GM18870 (cell line): Measurements from ENCODE around the gene PTPRN2.

Experiments used
- ATAC-seq: cut with Tn5 transposase; IDR thresholded peaks from one replicate; pipeline ENCODE4 v1.9.1; 2021; ENCODE audit warnings: moderate library complexity; ENCODE audit not compliant: unreplicated experiment

Gene PTPRN2

DNA sequence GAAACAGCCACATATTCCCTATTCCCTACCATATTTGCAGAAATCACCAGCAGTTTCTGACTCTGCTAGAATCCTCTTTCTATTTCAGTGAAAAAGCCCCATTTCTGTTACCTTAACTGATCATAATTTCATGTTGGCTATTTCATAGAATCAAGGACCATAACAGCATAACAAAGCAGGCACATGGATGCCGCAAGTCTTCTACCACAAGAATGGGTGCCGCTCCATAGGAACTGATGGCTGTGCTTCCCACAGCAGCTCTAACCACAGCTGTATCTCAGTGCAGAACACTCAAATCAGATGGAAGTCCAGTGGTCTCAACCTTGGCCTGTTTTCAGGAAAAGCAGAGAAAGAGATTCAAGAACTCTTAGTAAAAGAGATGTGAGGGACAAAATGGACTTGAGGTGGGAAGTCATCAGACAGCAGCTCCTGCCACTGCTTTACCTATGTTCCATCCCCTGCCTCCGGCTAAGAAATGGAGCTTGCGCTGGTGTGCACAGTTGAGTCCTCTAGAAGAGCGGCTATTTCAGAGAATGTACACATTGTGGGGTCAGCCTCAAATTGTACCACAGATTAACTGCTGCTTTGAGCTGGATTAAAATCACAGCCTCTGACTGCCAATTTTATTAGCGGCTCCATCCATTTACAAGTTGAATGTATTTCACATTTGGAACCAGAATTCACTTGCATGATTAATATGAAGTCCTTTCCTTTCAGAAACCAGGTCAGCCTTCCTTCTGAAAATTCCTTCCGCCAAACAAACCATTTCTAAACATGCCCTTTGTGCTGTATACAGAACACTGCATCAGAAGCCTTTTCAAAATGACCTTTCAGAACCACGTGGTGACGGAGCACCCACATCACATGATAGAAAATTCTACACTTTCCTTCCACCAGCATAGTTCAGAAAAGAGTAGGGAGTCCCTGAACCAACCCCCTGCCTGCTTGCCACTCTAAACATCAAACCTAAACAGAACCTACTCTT is 7.7 kb downstream of the PTPRN2 start:
- no peak for ATAC-seq

DNA sequence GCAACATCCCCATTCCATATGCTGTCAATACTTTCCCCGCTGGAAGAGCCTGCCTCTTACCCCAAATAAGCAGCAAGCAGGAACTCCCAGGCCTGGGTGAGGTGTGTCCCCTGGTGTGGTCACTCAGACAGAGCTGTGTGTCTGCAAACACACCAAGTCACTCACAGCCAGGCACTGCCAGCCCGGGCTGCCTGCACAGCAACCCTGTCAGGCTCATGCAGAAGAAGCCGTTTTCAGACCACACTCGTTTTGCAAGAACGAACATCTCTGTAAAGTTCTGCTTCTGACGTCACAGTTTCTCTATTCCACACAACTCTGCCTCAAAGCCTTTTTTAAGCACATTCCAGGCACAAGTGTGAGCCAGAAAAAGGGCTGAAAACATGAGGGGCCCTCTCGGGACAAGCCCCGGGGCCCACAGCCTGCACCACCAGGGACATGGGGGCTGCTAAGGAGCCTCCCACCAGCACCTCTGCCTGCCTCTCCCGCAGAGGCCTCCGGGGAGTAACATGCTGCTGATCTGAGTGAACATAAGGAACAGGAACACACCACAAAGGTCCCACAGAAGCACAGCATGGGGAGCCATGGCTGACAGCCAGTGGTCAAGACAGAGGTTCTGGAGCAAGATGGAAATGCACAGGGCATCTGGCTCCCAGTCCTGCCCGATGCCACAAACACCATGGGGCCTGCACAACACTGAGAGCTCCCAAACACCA is 11.4 kb downstream of the PTPRN2 start:
- no peak for ATAC-seq

DNA sequence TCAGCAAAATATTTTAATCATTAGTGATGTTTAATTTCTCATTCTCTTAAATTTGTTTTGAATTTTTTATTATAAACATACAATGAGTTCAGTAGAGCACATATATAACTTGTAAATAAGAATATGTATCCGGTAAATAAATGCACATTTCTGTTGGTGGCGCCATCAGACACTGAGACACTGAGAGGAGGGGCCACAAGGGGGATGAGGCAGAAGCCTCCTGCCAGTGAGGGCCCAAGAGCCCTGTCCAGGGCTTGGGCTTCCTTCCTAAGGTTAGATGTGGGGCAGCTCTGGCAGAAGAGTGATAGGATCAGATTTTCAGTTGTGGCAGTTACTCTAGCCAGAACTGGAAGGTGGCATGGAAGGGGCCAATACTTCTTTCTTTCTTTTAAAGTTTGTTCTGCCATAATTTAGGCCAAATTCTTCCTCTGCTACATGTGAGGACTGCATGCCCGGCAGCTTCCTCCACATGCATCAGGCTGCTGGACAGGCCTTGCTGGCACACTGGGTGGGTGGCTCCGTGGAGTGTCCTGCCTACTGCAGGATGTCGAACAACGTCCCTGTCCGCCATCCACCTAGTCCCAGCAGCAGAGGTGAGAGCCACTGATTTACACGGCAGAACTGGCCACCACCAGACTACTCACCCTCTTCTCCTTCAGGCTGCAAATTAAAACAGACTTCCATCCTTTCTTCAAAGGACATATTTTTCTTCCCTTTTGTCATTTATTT is 13.2 kb downstream of the PTPRN2 start:
- ATAC-seq, result no peak

DNA sequence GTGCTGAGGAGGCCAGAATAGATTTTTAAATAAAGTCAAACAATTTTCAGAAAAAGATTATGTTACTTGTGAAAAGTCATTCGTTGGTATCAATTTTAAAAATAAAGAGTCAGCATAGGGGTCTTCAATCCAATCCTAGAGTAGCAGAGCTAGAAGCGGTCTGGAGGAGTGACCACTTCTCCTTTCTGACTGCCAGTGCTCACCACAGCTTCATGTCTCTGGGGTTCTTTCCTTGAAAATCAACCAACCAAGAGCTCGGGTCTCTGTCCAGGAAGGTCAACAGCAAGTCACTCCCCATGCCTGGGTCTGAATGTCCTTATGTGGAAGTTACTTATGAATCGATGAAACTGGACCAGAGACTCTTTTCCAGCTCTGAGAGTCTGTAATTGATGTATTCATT is 14.3 kb downstream of the PTPRN2 start:
- ATAC-seq, result no peak

GRCh38 chr7:158572000-158572828 is 15.4 kb downstream of the PTPRN2 start:
- no peak for ATAC-seq

- ATAC-seq, result no peak
These were observed 17.0 kb downstream of the PTPRN2 start for GRCh38 chr7:158570449-158571170.

DNA sequence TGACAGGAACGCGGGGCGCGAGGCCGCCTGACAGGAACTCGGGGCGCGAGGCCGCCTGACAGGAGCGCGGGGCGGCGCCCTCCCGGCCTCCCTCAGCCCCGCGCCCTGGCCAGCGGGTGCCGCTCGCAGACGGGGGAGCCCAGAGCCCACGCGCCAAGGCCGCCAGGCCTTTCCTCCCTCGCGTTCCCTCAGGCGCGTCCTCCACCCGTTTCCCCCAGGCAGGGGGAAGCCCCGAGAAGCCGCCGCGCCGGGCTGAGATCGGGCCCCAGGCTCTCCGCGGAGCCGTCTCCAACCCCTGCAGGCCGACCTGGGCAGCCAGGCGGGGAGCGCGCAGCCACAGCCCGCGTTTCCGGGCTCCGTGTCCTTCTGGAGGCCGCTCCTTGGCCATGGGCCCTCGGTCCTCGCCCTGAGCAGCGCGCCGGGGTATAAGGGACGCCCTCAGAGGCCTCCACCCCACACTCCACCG is 17.7 kb downstream of the PTPRN2 start:
- ATAC-seq, result no peak

GRCh38 chr7:158568974-158569857 is 18.4 kb downstream of the PTPRN2 start:
- ATAC-seq, result no peak

DNA sequence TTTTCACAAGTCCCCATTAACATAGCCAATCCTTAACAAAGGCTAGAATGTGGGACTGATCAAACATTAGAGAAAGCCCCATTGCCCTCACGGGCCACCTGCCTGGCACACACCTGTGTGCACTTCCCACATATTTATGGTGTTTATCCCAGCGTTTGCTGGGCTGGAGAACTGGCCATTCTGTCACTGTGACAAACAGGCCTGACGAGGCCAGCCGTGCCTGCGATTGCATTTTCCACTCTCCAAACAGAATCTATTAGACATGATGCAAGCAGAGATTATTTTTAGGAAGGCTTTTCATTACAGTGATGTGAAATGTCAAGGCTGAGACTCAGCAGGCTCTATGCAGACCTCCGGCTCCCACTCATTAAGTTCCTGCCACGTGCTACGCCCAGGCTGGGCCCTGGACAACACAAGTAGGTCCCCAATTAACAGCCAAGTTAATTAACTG is 20.4 kb downstream of the PTPRN2 start:
- ATAC-seq, result no peak

- ATAC-seq, result no peak
These were observed 23.0 kb downstream of the PTPRN2 start for GRCh38 chr7:158564663-158565035.

DNA sequence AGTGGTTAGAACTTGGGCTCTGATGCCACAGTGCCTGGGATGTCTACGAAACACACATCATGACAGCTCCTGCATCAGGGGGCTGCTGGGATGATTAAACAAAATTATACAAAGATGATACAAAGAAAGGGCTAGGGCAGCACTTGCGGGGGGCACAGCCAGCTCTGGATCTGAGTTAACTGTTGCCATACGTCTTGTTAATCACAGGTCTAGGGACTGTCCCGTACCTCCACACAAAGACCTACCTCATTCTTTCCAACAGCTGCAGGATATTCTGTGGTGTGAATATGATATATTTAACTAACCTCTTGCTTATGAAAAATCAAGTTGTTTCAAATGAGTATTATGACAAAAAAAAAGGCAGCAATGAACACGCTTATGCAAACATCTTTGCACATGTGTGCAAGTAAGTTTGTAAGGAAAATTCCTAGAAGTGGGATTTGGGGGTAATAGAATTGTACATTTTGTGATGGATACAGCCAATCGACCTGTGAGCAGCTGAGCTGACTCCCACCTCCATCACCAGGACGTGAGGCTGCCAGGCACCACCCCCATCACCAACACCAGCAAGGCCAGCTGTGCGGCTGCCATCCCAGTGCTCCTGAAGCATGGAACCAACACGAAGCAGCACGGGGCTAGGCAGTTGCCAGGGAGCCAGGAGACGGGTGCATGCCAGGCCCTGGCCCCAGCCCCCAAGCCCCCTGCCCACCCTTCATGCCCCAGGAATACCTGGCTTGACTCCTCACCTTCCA is 23.5 kb downstream of the PTPRN2 start:
- no peak for ATAC-seq

DNA sequence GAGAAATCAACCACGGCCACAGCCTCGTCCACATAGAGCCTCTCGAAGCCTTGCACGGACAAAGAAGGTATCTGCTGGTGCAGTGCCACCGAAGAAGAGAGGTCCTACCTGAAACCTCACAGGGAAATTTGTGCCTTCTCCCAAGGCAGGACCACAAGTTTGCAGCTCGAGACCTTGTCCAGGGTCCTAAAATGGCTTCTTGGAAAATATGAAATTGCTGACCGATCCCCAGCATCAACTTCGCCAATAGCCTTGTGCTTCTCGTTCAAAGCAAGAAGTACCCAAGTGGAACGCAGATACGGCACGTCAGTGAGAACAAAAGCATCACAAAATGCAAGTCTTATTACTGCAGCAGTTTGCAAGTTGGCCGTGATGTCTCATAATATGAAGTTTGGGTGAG is 24.6 kb downstream of the PTPRN2 start:
- ATAC-seq, result no peak

DNA sequence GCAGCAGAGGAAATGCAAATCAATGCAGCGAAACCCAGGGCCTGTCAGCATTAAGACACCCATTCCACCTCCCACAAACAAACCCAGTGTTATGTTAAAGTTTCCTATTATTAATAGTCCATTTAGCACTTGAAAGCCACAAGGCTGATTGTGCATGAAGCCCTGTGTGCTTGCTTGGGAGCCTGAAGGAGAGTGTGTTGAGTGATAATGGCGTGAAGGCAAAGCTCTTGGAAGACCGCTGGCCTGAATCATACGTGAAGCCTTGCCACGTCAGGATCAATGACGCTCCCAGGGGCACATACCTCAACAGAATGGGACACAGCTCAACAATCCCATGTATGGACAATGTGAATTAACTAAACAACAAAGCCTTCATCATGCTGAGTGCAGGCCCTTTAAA is 25.1 kb downstream of the PTPRN2 start:
- no peak for ATAC-seq

DNA sequence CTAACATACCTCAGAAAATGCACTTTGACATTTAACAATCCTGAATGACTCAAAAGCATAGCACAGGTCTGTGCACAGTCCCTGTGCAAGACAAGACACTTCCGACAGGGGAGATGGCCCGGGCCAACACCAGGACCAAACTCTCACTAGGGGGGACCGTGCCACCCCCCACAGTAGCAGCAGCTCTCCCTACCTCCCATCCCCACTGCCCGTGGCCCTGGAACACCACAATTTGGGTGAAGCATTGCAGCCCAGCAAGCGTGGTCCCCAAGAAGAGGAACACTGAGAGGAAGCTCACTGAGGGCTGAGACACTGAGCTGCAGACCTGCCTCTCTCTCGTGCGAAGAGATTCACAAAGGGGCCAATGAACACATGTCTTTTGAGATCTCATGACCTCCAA is 26.0 kb downstream of the PTPRN2 start:
- no peak for ATAC-seq

DNA sequence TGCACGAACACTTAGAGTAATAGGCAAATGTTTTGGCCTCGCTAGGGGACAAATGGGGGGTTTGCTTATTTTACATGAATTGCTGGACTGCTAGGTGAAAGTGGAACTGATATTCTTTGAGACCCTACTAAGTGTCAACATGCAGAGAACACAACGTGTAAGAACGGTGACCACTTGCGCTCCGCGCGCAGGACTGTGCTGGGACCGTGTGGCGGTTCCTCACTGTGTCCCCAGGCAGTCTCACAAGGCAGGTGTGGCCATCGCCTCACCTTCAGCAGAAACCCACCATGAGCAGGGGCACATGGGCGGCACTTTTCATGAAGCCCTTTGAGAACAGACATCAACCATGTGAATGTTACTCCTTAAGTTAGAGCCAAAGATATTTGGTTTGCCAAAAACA is 27.2 kb downstream of the PTPRN2 start:
- ATAC-seq, result no peak

DNA sequence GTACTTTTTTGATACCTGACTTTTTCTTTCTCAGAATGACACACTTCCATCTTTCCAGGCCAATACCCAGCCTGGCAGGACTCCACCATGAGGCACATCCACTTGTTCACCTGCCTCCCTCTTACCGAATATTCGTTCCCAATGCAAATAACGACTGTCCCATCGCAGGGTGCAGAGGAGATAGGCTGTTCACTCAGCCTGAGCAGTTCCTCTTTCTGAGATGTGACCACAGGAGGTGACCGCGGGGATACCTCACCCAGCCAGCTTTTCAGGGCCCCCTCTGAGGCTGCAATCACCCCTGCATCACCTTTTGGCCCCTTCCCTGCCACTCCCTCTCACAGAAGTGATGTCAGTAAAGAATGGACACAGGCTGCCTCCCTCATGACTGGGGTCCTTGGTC is 28.3 kb downstream of the PTPRN2 start:
- no peak for ATAC-seq

GRCh38 chr7:158558816-158559215 is 28.8 kb downstream of the PTPRN2 start:
- ATAC-seq, result no peak

- no peak for ATAC-seq
These were observed 30.2 kb downstream of the PTPRN2 start for GRCh38 chr7:158557441-158557755.
